ENCODE measurements around the gene CAND2. TPM values are rescaled to one million over a fixed set of nuclear protein-coding genes. Genes with fewer than 3 reads are reported as not detected.

Gene CAND2
- total and polyA plus RNA-seq, 2 experiments from 2014 or later = 0.43 to 0.53 TPM

- Histone ChIP-seq H3K36me3 (ENCODE audit: low read depth) (peaks cover 59% of the 10 kb centered on the region), H3K4me2 (ENCODE audit: unreplicated experiment) (no peak overlapping the region), H3K79me2 (ENCODE audit: insufficient read depth) (peaks cover 26% of the 10 kb centered on the region), H3K9me3 (ENCODE audit: low read depth) (no peaks in the 10 kb centered on the region), H3K9me2 (ENCODE audit: insufficient read depth) (no peaks in the 10 kb centered on the region), H3K4me1 (ENCODE audit: insufficient read depth) (peaks cover 5% of the 10 kb centered on the region), H3K27me3 (replicated peaks; ENCODE audit: insufficient read depth) (no peaks in the 10 kb centered on the region), H4K20me1 (ENCODE audit: insufficient read depth) (peaks cover 16% of the 10 kb centered on the region; the same call in 1 of the 2 replicates), H3K4me3 (no peak overlapping the region), H3F3A (ENCODE audit: insufficient read depth) (peaks cover 79% of the 10 kb centered on the region), H3K9ac (no peak overlapping the region), H3K27ac (no peak overlapping the region), H2AFZ (no peak overlapping the region)
- in situ Hi-C loops (cut with MboI) = no loop called here
- no peak for DNase-seq
- 76 to 77% methylated on average over 7 of the region's 7 CpGs for WGBS, 2 experiments (ENCODE audit: low coverage in 1 of 2, low lambda C conversion rate in 2 of 2, missing lambda C conversion rate in 2 of 2)
- TF ChIP-seq EZH2 (IDR thresholded peaks at IDR 0.05; ENCODE audit: insufficient read depth, poor library complexity, severe bottlenecking) (no peak), EZH2phosphoT487 (IDR thresholded peaks at IDR 0.05; ENCODE audit: insufficient read depth, low read depth) (no peak)
Measured at GRCh38 chr3:12832350-12833221, 36.1 kb downstream of the CAND2 start.

- DNase-seq = no peak
- Histone ChIP-seq H2AFZ (no peak overlapping the region), H3K9ac (no peak overlapping the region), H3K4me2 (ENCODE audit: unreplicated experiment) (no peak overlapping the region), H3K27ac (no peak overlapping the region), H3F3A (ENCODE audit: insufficient read depth) (peaks cover 87% of the 10 kb centered on the region), H3K36me3 (ENCODE audit: low read depth) (peaks cover 68% of the 10 kb centered on the region), H3K4me3 (no peak overlapping the region), H3K9me2 (ENCODE audit: insufficient read depth) (no peaks in the 10 kb centered on the region), H3K27me3 (replicated peaks; ENCODE audit: insufficient read depth) (no peaks in the 10 kb centered on the region), H3K9me3 (ENCODE audit: low read depth) (no peaks in the 10 kb centered on the region), H3K79me2 (ENCODE audit: insufficient read depth) (peaks cover 35% of the 10 kb centered on the region), H3K4me1 (ENCODE audit: insufficient read depth) (peaks cover 14% of the 10 kb centered on the region), H4K20me1 (ENCODE audit: insufficient read depth) (peaks cover 25% of the 10 kb centered on the region; the same call in 1 of the 2 replicates)
- WGBS, 2 experiments (ENCODE audit: low coverage in 1 of 2, low lambda C conversion rate in 2 of 2, missing lambda C conversion rate in 2 of 2) = 78 to 81% methylated on average over 13 of the region's 13 CpGs
- no peak for TF ChIP-seq EZH2 (IDR thresholded peaks at IDR 0.05; ENCODE audit: insufficient read depth, poor library complexity, severe bottlenecking)
- in situ Hi-C loops (cut with MboI) = no loop called here
Measured at GRCh38 chr3:12833222-12834161, 37.0 kb downstream of the CAND2 start.

- H3K9me3 ChIP-seq (ENCODE audit: low read depth) = no peaks in the 10 kb centered on the region
- H3K4me1 ChIP-seq (ENCODE audit: insufficient read depth) = peaks cover 30% of the 10 kb centered on the region
- no peak overlapping the region for H2AFZ ChIP-seq
- H3K9me2 ChIP-seq (ENCODE audit: insufficient read depth) = no peaks in the 10 kb centered on the region
- H3K9ac ChIP-seq = no peak overlapping the region
- DNase-seq = no peak
- H3K27ac ChIP-seq = no peak overlapping the region
- TF ChIP-seq EZH2 (IDR thresholded peaks at IDR 0.05; ENCODE audit: insufficient read depth, poor library complexity, severe bottlenecking) (no peak), EZH2phosphoT487 (IDR thresholded peaks at IDR 0.05; ENCODE audit: insufficient read depth, low read depth) (no peak)
- no peak overlapping the region for H3K4me3 ChIP-seq
- peaks cover 52% of the 10 kb centered on the region for H3K79me2 ChIP-seq (ENCODE audit: insufficient read depth)
- in situ Hi-C loops (cut with MboI) = no loop called here
- no peak overlapping the region for H3K4me2 ChIP-seq (ENCODE audit: unreplicated experiment)
- H3K27me3 ChIP-seq (replicated peaks; ENCODE audit: insufficient read depth) = no peaks in the 10 kb centered on the region
- H4K20me1 ChIP-seq (ENCODE audit: insufficient read depth) = peaks cover 40% of the 10 kb centered on the region; the same call in 1 of the 2 replicates
- peaks cover 82% of the 10 kb centered on the region for H3K36me3 ChIP-seq (ENCODE audit: low read depth)
- WGBS, 2 experiments (ENCODE audit: low coverage in 1 of 2, low lambda C conversion rate in 2 of 2, missing lambda C conversion rate in 2 of 2) = 86 to 88% methylated on average over 6 of the region's 6 CpGs
- peaks cover 99% of the 10 kb centered on the region for H3F3A ChIP-seq (ENCODE audit: insufficient read depth)
Measured at GRCh38 chr3:12835052-12835665, 38.7 kb downstream of the CAND2 start.
